Sigmoid colon (tissue), 3 donors: Measurements from ENCODE around the gene COMMD10.

Experiments used
- POLR2A ChIP-seq, 2 donors: fragments of 450-650 bp; IDR thresholded peaks; one replicate each; pipeline ENCODE4 v1.6.1; 2016; ENCODE audit warnings: antibody characterized with exemption in 2 of 2, mild to moderate bottlenecking in 2 of 2, moderate library complexity in 2 of 2
- TF ChIP-seq, protein P1 (sequence below), 4 experiments: fragments of 450-650 bp in 3 of 4; fragments of 200-600 bp in 1 of 4; IDR thresholded peaks; one replicate each; pipeline ENCODE4 v1.5.1; 2016 to 2019; ENCODE audit warnings: antibody characterized with exemption in 4 of 4, mild to moderate bottlenecking in 3 of 4, moderate library complexity in 2 of 4

DNA sequence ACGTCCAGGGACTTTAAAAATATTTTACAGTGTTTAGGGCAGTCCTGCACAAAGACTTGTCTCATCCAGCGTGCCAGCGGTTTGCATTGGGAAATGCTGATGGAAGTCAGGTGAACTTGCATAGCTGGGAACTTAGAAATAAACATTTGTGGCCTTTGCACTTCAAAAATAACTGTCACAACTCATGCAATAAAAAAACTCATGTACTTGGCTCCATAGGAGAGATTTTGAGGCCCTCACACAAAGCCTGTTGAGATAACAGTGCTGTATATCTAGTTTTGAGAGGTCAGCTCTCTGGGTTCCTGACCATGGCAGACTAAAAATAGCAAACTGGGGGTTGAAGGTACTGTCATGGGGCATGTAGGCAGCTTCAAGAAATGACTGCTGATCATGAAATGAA, 5.5 kb downstream of the COMMD10 start:
- TF ChIP-seq, protein P1, sequence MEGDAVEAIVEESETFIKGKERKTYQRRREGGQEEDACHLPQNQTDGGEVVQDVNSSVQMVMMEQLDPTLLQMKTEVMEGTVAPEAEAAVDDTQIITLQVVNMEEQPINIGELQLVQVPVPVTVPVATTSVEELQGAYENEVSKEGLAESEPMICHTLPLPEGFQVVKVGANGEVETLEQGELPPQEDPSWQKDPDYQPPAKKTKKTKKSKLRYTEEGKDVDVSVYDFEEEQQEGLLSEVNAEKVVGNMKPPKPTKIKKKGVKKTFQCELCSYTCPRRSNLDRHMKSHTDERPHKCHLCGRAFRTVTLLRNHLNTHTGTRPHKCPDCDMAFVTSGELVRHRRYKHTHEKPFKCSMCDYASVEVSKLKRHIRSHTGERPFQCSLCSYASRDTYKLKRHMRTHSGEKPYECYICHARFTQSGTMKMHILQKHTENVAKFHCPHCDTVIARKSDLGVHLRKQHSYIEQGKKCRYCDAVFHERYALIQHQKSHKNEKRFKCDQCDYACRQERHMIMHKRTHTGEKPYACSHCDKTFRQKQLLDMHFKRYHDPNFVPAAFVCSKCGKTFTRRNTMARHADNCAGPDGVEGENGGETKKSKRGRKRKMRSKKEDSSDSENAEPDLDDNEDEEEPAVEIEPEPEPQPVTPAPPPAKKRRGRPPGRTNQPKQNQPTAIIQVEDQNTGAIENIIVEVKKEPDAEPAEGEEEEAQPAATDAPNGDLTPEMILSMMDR (IDR thresholded peaks at IDR 0.05): no peak
- TF ChIP-seq POLR2A (IDR thresholded peaks at IDR 0.05): no peak
